GM10248 (cell line): ENCODE results near the gene TIAL1.

Experiments
- CTCF ChIA-PET: fragments of 300-600 bp; sonication (Branson Sonifier 250); formaldehyde crosslinking; extraction: SDS; loops from one replicate; lab custom pipeline; 2021; ENCODE audit warnings: antibody characterized with exemption; lab: Yijun Ruan, JAX
- POLR2A ChIA-PET: fragments of 350-650 bp; sonication (Branson Sonifier 250); formaldehyde crosslinking; extraction: SDS; loops from one replicate; lab custom pipeline; 2020; ENCODE audit warnings: antibody characterized with exemption; lab: Yijun Ruan, JAX
- DNase-seq: peaks from one replicate; pipeline ENCODE4 v3.0.0; 2012; ENCODE audit errors: extremely low spot score
- TF ChIP-seq, protein P1 (sequence below): IDR thresholded peaks from 2 replicates; pipeline ENCODE4 v1.5.1; 2012; ENCODE audit warnings: mild to moderate bottlenecking, low read depth; ENCODE audit errors: extremely low read depth, missing control alignments, control extremely low read depth

TIAL1 gene

DNA sequence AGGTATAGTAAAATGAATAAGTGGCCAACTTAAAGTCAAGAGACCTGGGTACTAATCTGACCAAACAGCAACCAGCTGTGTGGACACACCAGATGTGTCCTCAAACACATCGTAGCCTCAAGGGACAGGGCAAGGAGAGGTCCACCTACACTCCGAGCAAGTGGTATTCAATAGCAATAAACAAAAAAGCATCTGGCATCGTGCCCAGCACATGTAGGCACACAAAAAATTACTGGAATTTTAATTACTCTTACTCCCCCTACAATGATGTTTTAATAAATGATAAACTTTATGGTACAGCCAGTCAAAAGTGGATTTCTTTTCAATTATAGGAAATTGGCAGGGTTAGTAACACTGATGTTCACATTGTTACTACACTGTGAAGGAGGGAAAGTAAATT lies 50.8 kb downstream of the TIAL1 start:
- POLR2A ChIA-PET, result no interaction called here
- no peak for DNase-seq
- TF ChIP-seq, protein P1, sequence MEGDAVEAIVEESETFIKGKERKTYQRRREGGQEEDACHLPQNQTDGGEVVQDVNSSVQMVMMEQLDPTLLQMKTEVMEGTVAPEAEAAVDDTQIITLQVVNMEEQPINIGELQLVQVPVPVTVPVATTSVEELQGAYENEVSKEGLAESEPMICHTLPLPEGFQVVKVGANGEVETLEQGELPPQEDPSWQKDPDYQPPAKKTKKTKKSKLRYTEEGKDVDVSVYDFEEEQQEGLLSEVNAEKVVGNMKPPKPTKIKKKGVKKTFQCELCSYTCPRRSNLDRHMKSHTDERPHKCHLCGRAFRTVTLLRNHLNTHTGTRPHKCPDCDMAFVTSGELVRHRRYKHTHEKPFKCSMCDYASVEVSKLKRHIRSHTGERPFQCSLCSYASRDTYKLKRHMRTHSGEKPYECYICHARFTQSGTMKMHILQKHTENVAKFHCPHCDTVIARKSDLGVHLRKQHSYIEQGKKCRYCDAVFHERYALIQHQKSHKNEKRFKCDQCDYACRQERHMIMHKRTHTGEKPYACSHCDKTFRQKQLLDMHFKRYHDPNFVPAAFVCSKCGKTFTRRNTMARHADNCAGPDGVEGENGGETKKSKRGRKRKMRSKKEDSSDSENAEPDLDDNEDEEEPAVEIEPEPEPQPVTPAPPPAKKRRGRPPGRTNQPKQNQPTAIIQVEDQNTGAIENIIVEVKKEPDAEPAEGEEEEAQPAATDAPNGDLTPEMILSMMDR, result no peak
- CTCF ChIA-PET, result interaction anchor here (0.7 to 1.2 kb wide), 2 partner anchors 141 to 347 kb away, joined by 3 read pairs; no protein-coding TSS in a partner anchor

- POLR2A ChIA-PET, result interaction anchor here (0.6 kb wide), 3 partner anchors 34 to 237 kb away, joined by 3 to 10 read pairs (median 3); no protein-coding TSS in a partner anchor
- CTCF ChIA-PET, result interaction anchor here (1.4 to 4.0 kb wide), 4 partner anchors 9 to 346 kb away, joined by 3 to 25 read pairs (median 16); no protein-coding TSS in a partner anchor
These were observed 51.5 kb downstream of the TIAL1 start for GRCh38 chr10:119545310-119545709.

DNA sequence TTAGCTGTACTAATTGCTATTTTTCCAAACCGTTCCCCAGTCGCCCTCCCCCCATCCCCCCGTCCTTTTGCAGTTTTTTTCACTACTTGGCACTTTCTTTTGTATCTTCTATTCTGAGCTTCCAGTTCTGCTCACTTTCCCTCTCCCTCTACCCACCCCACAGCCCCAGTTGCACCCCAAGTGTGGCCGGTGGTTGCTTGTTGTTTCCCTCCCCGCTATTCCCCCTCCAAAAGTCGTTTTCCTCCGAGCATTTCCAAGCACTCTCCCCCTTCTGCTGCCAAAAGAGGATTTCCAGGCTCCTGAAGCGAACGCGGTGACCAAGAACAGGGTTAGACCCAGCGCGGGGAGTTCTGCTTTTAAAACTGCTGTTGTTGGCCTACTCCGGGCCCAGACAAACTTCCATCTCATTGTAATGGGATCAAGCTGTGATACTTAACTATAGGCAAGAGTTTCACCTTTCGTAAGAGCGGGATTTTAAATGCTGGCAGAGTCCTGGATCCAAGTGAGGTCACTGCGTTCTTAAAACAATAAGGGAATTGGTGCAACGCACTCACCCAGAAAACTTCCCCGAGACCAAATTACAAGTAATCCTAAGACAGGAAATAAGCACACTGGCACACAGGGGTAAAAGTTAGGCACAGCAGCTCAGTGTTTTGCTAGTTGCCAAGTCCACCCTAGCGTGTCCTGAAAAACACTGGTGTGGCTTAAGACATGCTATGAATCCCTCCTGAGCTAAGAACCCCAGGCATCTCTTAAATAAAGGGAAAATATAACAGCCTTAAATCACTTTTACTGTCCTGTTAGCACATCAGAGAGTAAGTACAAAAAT lies 52.7 kb downstream of the TIAL1 start:
- DNase-seq, result no peak
- ChIA-PET POLR2A (interaction anchor here (0.8 to 1.6 kb wide), 3 partner anchors 20 to 27 kb away, joined by 3 to 4 read pairs (median 3); no protein-coding TSS in a partner anchor), CTCF (interaction anchor here (0.7 to 4.0 kb wide), 25 partner anchors 10 to 345 kb away, joined by 3 to 25 read pairs (median 4); partner anchors contain the start of gene GRK5)
- TF ChIP-seq, protein P1, result no peak

More at GRCh38 chr10:119545310-119545709, 51.5 kb downstream of the TIAL1 start:
- DNase-seq, result no peak
- TF ChIP-seq, protein P1, result no peak

DNA sequence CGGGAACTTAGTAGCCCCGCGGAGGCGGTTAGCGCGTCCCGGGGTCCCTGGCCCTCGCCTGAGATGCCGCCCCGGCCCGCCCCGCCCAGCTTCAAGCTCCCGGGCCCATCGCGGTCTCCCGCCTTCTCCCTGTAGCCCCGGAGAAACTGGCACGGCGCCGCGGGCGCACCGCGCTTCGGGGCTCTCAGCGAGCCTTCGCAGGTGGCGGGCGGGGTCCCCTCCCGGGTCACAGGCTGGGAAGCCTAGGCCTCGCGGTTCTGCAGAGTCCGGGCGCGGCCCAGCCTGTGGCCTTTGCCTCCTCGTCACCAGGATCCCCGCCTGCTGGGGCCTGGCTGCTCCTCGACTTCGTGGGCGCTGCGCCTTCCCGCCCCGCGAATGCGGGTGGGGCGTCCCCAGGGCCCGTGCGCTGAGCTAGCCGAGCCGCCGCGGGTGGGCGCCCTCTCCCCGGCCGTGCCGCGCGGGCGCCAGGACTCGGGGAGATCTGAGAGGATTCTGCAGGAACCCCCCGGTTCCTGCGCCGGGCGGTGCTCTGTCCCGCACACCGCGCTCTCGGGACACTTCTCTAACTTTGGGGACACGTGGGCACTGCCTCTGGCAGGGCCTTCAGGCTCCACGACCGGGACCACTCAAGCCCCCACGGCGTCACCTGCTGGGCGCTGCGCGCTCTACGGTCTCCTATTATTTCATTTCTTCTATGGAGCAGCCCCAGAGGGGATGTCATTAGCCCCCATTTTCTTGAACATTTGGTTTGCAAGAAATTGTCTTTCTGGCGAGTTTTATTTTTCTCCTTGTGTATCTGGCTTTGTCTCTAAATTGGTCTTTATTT lies 53.6 kb downstream of the TIAL1 start:
- DNase-seq, result peak; percentile 76
- ChIA-PET CTCF (interaction anchor here (0.7 to 4.6 kb wide), 33 partner anchors 9 to 412 kb away, joined by 3 to 25 read pairs (median 4); partner anchors contain the start of gene GRK5), POLR2A (interaction anchor here (0.7 to 1.8 kb wide), 7 partner anchors 21 to 54 kb away, joined by 3 to 7 read pairs (median 4); partner anchors contain the start of gene TIAL1)
- TF ChIP-seq, protein P1, result peak; percentile 74

DNA sequence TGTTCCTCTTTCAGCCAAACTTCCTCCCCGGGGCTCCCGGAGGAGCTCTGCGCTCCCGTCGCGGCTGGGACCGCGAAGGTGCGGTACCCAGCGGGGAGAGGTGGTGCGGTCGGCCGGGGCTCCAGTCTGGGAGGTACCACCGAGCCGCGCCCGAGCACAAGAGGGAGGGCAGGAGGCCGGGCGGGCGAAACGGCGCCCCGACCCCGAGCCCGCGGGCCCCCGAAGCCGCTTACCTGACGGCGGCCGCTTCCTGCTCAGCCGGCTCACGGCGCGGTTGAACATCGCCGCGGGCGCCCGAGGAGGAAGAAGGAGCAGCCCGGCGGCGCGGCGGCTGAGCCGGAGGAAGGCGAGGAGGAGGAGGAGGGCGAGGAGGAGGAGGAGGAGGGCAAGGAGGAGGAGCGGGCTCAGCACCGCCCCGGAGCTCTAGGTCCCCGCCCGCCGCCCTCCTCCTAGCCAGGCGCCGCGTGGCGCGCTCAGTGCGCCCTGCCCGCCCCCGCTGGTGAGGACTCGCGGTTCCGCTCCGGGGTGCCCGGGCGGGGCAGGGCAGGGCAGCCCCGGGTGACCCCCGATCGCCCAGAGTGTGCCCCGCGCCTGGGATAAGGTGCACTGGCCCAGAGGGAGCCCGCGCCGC lies 54.3 kb downstream of the TIAL1 start, which contains the start of gene RGS10:
RGS10 (minus strand) TSS at position 363 of the 631 bp plus-strand sequence; CDS start at position 282, 81 bp downstream.
- CTCF ChIA-PET, result interaction anchor here (0.7 to 4.6 kb wide), 28 partner anchors 8 to 411 kb away, joined by 3 to 25 read pairs (median 4); partner anchors contain the start of gene GRK5
- TF ChIP-seq, protein P1, result no peak
- POLR2A ChIA-PET, result interaction anchor here (0.7 to 1.8 kb wide), 7 partner anchors 12 to 55 kb away, joined by 3 to 7 read pairs (median 4); partner anchors contain the start of gene TIAL1
- DNase-seq, result peak; percentile 89
